Esophagus muscularis mucosa (tissue), 3 donors: ENCODE results near the gene ARHGEF10L.

Source experiments
- POLR2A ChIP-seq: fragments of 450-650 bp; IDR thresholded peaks from one replicate; pipeline ENCODE4 v1.6.1; 2017; ENCODE audit warnings: antibody characterized with exemption, moderate library complexity, mild to moderate bottlenecking, low read depth
- POLR2AphosphoS5 ChIP-seq, 2 donors: sonication (generic); formaldehyde crosslinking; IDR thresholded peaks; one replicate each; pipeline ENCODE4 v1.6.1; 2017; ENCODE audit warnings: antibody characterized with exemption in 2 of 2
- TF ChIP-seq, protein P1 (sequence below), 3 experiments: fragments of 200-600 bp in 2 of 3; fragments of 450-650 bp in 1 of 3; sonication (generic) in 2 of 3; IDR thresholded peaks; one replicate each; pipeline ENCODE4 v1.5.1; 2017 to 2019; ENCODE audit warnings: antibody characterized with exemption in 3 of 3, mild to moderate bottlenecking in 2 of 3, moderate library complexity in 1 of 3

DNA sequence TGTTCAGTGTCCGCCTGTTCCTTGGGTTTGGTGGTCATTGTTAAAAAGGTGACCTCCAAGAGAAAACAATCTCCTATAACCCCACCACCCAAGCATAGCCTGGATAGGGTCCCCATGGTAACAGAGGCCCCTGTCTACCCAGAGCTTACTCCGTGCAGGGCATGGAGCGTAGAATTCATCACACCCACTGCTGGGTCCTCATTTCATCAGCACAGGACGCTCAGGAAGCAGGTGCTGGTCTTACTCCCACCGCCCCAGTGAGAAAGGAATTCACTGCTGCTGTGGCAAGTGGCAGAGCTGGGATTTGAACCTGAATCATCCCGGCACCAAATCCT lies 37.0 kb downstream of the ARHGEF10L start:
- TF ChIP-seq, protein P1, sequence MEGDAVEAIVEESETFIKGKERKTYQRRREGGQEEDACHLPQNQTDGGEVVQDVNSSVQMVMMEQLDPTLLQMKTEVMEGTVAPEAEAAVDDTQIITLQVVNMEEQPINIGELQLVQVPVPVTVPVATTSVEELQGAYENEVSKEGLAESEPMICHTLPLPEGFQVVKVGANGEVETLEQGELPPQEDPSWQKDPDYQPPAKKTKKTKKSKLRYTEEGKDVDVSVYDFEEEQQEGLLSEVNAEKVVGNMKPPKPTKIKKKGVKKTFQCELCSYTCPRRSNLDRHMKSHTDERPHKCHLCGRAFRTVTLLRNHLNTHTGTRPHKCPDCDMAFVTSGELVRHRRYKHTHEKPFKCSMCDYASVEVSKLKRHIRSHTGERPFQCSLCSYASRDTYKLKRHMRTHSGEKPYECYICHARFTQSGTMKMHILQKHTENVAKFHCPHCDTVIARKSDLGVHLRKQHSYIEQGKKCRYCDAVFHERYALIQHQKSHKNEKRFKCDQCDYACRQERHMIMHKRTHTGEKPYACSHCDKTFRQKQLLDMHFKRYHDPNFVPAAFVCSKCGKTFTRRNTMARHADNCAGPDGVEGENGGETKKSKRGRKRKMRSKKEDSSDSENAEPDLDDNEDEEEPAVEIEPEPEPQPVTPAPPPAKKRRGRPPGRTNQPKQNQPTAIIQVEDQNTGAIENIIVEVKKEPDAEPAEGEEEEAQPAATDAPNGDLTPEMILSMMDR (IDR thresholded peaks at IDR 0.05) = no peak
- TF ChIP-seq POLR2AphosphoS5 (IDR thresholded peaks at IDR 0.05) (no peak), POLR2A (no peak)
